Measurements from ENCODE around the gene STYXL2. TPM values are rescaled to one million over a fixed set of nuclear protein-coding genes. Genes with fewer than 3 reads are reported as not detected.

Gene STYXL2
- total and polyA plus RNA-seq, 2 donors (not counting 3 experiments of a cell fraction or from before 2014, with no cell fraction given) = not detected

- Histone ChIP-seq H3K9me1 (replicated peaks; ENCODE audit: control insufficient read depth, extremely low read depth, insufficient read depth, low read length) (no peaks in the 10 kb centered on the region), H3K36me3 (ENCODE audit: control insufficient read depth in 2 of 2, extremely low read depth in 1 of 2, insufficient read depth in 2 of 2, low read length in 2 of 2) (no peaks in the 10 kb centered on the region), H3K4me3 (replicated peaks in 1 of 3; ENCODE audit: insufficient read depth in 1 of 3, low read depth in 1 of 3, low read length in 3 of 3) (no peak overlapping the region), H2AFZ (ENCODE audit: low read depth, low read length) (no peak overlapping the region), H3K27ac (ENCODE audit: insufficient read depth, low read depth, low read length) (no peak overlapping the region), H3K9me3 (replicated peaks; ENCODE audit: control insufficient read depth, insufficient read depth, low read length) (no peaks in the 10 kb centered on the region), H3K9ac (replicated peaks; ENCODE audit: extremely low read depth, insufficient read depth, low read length) (no peak overlapping the region), H3K4me1 (ENCODE audit: control insufficient read depth, extremely low read depth, insufficient read depth, low read length) (no peaks in the 10 kb centered on the region), H4K20me1 (replicated peaks; ENCODE audit: control insufficient read depth, extremely low read depth, insufficient read depth, low read length) (no peaks in the 10 kb centered on the region), H3K79me2 (ENCODE audit: control insufficient read depth, insufficient read depth, low read length) (no peaks in the 10 kb centered on the region), H3K4me2 (ENCODE audit: insufficient read depth, low read length) (no peak overlapping the region), H3K27me3 (ENCODE audit: control insufficient read depth in 2 of 2, insufficient read depth in 2 of 2, low read length in 2 of 2) (peaks cover 5 to 9% of the 10 kb centered on the region in 2 experiments)
- ChIA-PET POLR2A (no interaction called here), CTCF (interaction anchor here (0.8 kb wide), 1 partner anchor 239 kb away, joined by 3 read pairs; no protein-coding TSS in a partner anchor)
- dilution Hi-C loops (cut with MboI; ENCODE audit: extremely low pct_ligation_motif_present, low sequenced_read_pairs) (no loop called here), intact Hi-C loops (cut with micrococcal nuclease) (loop anchor here (5.0 kb wide), 1 partner anchor 55 kb away; no protein-coding TSS in a partner anchor)
- FAIRE-seq = no peak
- TF ChIP-seq POLR2AphosphoS5 (IDR thresholded peaks at IDR 0.05; ENCODE audit: insufficient read depth, low read depth, low read length) = no peak
- TF ChIP-seq MYC (IDR thresholded peaks at IDR 0.05; ENCODE audit: low read depth, low read length) = no peak
- no peak for TF ChIP-seq FOS (IDR thresholded peaks at IDR 0.05; ENCODE audit: borderline replicate concordance, insufficient read depth, low read length)
- no peak for DNase-seq (ENCODE audit: low read depth, low spot score)
- BruUV-seq (replicated peaks) = no TSS peak
These were observed 28.7 kb downstream of the STYXL2 start for GRCh38 chr1:167122568-167122967.

GRCh38 chr1:167126317-167126716 lies 32.4 kb downstream of the STYXL2 start:
- FAIRE-seq (no peak), DNase-seq (ENCODE audit: low read depth, low spot score) (no peak)
- no peak overlapping the region for H3K4me2 ChIP-seq (ENCODE audit: insufficient read depth, low read length)
- peaks cover 4 to 5% of the 10 kb centered on the region in 2 experiments for H3K27me3 ChIP-seq (ENCODE audit: control insufficient read depth in 2 of 2, insufficient read depth in 2 of 2, low read length in 2 of 2)
- H2AFZ ChIP-seq (ENCODE audit: low read depth, low read length) = no peak overlapping the region
- intact Hi-C loops (cut with micrococcal nuclease) = no loop called here
- no peaks in the 10 kb centered on the region for H3K9me1 ChIP-seq (replicated peaks; ENCODE audit: control insufficient read depth, extremely low read depth, insufficient read depth, low read length)
- no peak overlapping the region for H3K27ac ChIP-seq (ENCODE audit: insufficient read depth, low read depth, low read length)
- H3K36me3 ChIP-seq (ENCODE audit: control insufficient read depth in 2 of 2, extremely low read depth in 1 of 2, insufficient read depth in 2 of 2, low read length in 2 of 2) = no peaks in the 10 kb centered on the region
- H4K20me1 ChIP-seq (replicated peaks; ENCODE audit: control insufficient read depth, extremely low read depth, insufficient read depth, low read length) = no peaks in the 10 kb centered on the region
- ChIA-PET POLR2A (no interaction called here), CTCF (no interaction called here)
- H3K4me1 ChIP-seq (ENCODE audit: control insufficient read depth, extremely low read depth, insufficient read depth, low read length) = no peaks in the 10 kb centered on the region
- no peaks in the 10 kb centered on the region for H3K79me2 ChIP-seq (ENCODE audit: control insufficient read depth, insufficient read depth, low read length)
- no peaks in the 10 kb centered on the region for H3K9me3 ChIP-seq (replicated peaks; ENCODE audit: control insufficient read depth, insufficient read depth, low read length)
- no TSS peak for BruUV-seq (replicated peaks)
- dilution Hi-C loops (cut with MboI; ENCODE audit: extremely low pct_ligation_motif_present, low sequenced_read_pairs) = no loop called here
- TF ChIP-seq POLR2AphosphoS5 (IDR thresholded peaks at IDR 0.05; ENCODE audit: insufficient read depth, low read depth, low read length) (no peak), JUN (IDR thresholded peaks at IDR 0.05; ENCODE audit: borderline replicate concordance, insufficient read depth, insufficient read length, low read depth) (no peak), GATA2 (IDR thresholded peaks at IDR 0.05; ENCODE audit: insufficient read depth, insufficient read length, low read depth, low read length) (no peak), EZH2 (IDR thresholded peaks at IDR 0.05; ENCODE audit: borderline replicate concordance, low read depth, low read length, severe bottlenecking) (no peak), MYC (IDR thresholded peaks at IDR 0.05; ENCODE audit: low read depth, low read length) (no peak), CTCF (IDR thresholded peaks at IDR 0.05; ENCODE audit: extremely low read depth in 1 of 2, insufficient read depth in 1 of 2, low read depth in 1 of 2, low read length in 2 of 2) (no peak), MAX (IDR thresholded peaks at IDR 0.05; ENCODE audit: insufficient read depth, insufficient read length) (no peak), FOS (IDR thresholded peaks at IDR 0.05; ENCODE audit: borderline replicate concordance, insufficient read depth, low read length) (no peak), POLR2A (IDR thresholded peaks at IDR 0.05; ENCODE audit: low read depth, low read length) (no peak)
- H3K4me3 ChIP-seq (replicated peaks in 1 of 3; ENCODE audit: insufficient read depth in 1 of 3, low read depth in 1 of 3, low read length in 3 of 3) = no peak overlapping the region
- no peak overlapping the region for H3K9ac ChIP-seq (replicated peaks; ENCODE audit: extremely low read depth, insufficient read depth, low read length)

Data from endothelial cell of umbilical vein (primary cell).